ENCODE measurements around the gene MPP3. TPM values are rescaled to one million over a fixed set of nuclear protein-coding genes. Genes with fewer than 3 reads are reported as not detected.

MPP3 gene
- total and polyA plus RNA-seq, 10 of the 15 experiments (the other 5 are each of a cell fraction or from before 2014, with no cell fraction given): not detected

DNA sequence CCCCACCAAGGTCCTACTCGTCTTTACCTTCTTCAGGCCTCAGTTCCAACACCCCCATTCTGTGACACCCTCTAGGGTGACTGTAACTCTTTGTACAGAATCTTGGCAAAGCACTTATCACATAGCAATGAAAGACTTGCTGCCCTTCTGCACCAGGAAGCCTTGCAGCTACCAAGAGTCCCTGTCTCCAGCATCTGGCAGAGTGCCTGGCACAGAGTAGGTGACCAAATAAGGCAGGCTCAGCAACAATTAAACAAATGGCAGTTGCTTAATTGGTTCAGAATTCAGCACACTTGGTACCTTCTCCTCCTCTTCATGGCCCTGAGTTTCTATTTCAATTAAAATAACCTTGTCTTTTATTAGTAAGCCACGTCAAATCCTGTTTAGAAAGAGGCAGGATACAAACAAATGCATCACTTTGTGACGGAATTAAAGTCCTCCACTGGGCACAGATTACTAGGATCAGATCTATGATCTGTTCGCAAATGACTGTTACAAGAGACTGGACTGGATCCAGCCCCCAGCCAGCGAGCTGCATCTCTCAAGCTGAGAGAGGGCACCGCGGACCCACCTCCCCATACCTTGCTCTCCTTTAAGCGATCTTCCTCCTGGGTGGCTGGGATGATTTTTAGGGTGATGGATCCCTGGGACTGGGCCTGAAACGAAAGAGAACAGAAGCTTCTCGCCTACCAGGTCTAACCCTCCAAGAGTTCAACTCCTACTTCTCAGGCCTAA, 9.4 kb downstream of the MPP3 start (continued):
- TF ChIP-seq, protein P1, sequence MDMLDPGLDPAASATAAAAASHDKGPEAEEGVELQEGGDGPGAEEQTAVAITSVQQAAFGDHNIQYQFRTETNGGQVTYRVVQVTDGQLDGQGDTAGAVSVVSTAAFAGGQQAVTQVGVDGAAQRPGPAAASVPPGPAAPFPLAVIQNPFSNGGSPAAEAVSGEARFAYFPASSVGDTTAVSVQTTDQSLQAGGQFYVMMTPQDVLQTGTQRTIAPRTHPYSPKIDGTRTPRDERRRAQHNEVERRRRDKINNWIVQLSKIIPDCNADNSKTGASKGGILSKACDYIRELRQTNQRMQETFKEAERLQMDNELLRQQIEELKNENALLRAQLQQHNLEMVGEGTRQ (IDR thresholded peaks at IDR 0.05; ENCODE audit: borderline replicate concordance, low read depth, low read length): no peak
- TF ChIP-seq MEF2B (IDR thresholded peaks at IDR 0.05; ENCODE audit: partially characterized antibody, poor library complexity, severe bottlenecking): no peak

DNA sequence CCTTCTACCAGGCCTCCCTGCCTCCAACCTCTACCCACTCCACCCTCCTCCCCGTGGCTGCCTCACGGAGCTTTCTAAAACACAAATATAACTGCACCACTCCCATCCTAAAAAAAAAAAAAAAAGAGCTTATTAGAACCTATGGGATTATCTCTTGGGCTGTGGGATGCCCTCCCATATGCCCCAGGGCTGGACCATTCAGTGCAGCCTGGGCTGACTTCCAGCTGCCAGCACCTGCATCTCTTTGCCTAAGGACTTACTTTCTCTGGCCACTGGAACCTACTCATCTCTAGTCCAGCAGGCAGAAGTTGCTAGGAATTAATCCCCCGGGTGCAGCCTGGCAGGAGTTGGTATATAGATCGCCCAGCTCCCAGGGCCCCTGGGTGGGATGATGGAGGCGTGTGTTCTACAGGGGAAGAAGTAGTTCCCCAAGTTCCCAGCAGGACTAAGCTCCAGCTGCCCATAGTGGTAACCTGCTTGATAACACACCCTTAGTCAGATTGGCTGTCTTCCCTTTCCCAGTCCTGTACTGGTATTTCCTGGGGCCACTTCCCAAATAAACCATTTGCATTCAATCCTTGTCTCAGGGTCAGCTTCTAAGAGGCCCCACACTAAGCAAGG, 10.3 kb downstream of the MPP3 start:
- H3K9ac ChIP-seq (ENCODE audit: control insufficient read depth, insufficient read depth, low read length): no peak overlapping the region
- RAD21 ChIA-PET (ENCODE audit: unreplicated experiment): interaction anchor here (1.0 kb wide), 1 partner anchor 21 kb away, joined by 3 read pairs; no protein-coding TSS in a partner anchor
- no peak overlapping the region for H3K27ac ChIP-seq (ENCODE audit: control insufficient read depth, insufficient read depth)
- SMC1A ChIA-PET (ENCODE audit: uncharacterized antibody, unreplicated experiment): no interaction called here
- no peaks in the 10 kb centered on the region; a peak in 1 of 4 replicates for H3K27me3 ChIP-seq (replicated peaks in 1 of 2; ENCODE audit: control insufficient read depth in 2 of 2, insufficient read depth in 2 of 2, low read length in 1 of 2)
- no peak overlapping the region for H3K4me3 ChIP-seq
- no peak overlapping the region for H2AFZ ChIP-seq (ENCODE audit: control insufficient read depth, low read depth, low read length)
- WGBS (ENCODE audit: insufficient coverage, insufficient replicate concordance, low lambda C conversion rate, missing lambda C conversion rate): 13% methylated on average over 5 of the region's 5 CpGs
- no peaks in the 10 kb centered on the region for H3K36me3 ChIP-seq (ENCODE audit: control insufficient read depth in 2 of 2, insufficient read depth in 2 of 2, low read length in 1 of 2)
- intact Hi-C loops (cut with micrococcal nuclease; ENCODE audit: unreplicated experiment): no loop called here
- no peak for ATAC-seq
- in situ Hi-C loops (cut with MboI): no loop called here
- no TSS peak for BruUV-seq (replicated peaks)
- no peaks in the 10 kb centered on the region for H3K79me2 ChIP-seq (ENCODE audit: control insufficient read depth, insufficient read depth, low read length)
- H4K20me1 ChIP-seq (ENCODE audit: control insufficient read depth, insufficient read depth): no peaks in the 10 kb centered on the region
- no peaks in the 10 kb centered on the region for H3K4me1 ChIP-seq (ENCODE audit: control insufficient read depth, insufficient read depth, low read length)
- CTCF ChIA-PET: no interaction called here
- H3K4me2 ChIP-seq (ENCODE audit: control insufficient read depth, insufficient read depth): no peak overlapping the region
- H3K9me3 ChIP-seq (replicated peaks; ENCODE audit: control insufficient read depth, insufficient read depth, low read length): no peaks in the 10 kb centered on the region
- no peak for FAIRE-seq
- POLR2A ChIA-PET: no interaction called here
- no peak for DNase-seq (ENCODE audit: low read depth, low spot score)
- TF ChIP-seq, protein P2, sequence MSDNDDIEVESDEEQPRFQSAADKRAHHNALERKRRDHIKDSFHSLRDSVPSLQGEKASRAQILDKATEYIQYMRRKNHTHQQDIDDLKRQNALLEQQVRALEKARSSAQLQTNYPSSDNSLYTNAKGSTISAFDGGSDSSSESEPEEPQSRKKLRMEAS (IDR thresholded peaks at IDR 0.05; ENCODE audit: low read depth, low read length): no peak
- no peak for TF ChIP-seq TARDBP (IDR thresholded peaks at IDR 0.05; ENCODE audit: borderline replicate concordance)
- TF ChIP-seq, protein P3, sequence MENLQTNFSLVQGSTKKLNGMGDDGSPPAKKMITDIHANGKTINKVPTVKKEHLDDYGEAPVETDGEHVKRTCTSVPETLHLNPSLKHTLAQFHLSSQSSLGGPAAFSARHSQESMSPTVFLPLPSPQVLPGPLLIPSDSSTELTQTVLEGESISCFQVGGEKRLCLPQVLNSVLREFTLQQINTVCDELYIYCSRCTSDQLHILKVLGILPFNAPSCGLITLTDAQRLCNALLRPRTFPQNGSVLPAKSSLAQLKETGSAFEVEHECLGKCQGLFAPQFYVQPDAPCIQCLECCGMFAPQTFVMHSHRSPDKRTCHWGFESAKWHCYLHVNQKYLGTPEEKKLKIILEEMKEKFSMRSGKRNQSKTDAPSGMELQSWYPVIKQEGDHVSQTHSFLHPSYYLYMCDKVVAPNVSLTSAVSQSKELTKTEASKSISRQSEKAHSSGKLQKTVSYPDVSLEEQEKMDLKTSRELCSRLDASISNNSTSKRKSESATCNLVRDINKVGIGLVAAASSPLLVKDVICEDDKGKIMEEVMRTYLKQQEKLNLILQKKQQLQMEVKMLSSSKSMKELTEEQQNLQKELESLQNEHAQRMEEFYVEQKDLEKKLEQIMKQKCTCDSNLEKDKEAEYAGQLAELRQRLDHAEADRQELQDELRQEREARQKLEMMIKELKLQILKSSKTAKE (IDR thresholded peaks at IDR 0.05; ENCODE audit: low read depth, poor library complexity, severe bottlenecking): no peak
- TF ChIP-seq EGR1 (IDR thresholded peaks at IDR 0.05; ENCODE audit: borderline replicate concordance in 1 of 2, low read depth in 2 of 2, low read length in 2 of 2): no peak
- no peak for TF ChIP-seq NR2C1 (IDR thresholded peaks at IDR 0.05)
- TF ChIP-seq CHD1 (IDR thresholded peaks at IDR 0.05; ENCODE audit: low read depth, low read length): no peak
- TF ChIP-seq NFYB (IDR thresholded peaks at IDR 0.05; ENCODE audit: insufficient read depth, low read depth, low read length): no peak
- no peak for TF ChIP-seq BCL11A (IDR thresholded peaks at IDR 0.05; ENCODE audit: low read depth, low read length)
- TF ChIP-seq IRF4 (IDR thresholded peaks at IDR 0.05; ENCODE audit: low read depth, low read length): no peak
- no peak for TF ChIP-seq YBX1 (IDR thresholded peaks at IDR 0.05)
- TF ChIP-seq HCFC1 (IDR thresholded peaks at IDR 0.05; ENCODE audit: low read length): no peak
- TF ChIP-seq, protein P4, sequence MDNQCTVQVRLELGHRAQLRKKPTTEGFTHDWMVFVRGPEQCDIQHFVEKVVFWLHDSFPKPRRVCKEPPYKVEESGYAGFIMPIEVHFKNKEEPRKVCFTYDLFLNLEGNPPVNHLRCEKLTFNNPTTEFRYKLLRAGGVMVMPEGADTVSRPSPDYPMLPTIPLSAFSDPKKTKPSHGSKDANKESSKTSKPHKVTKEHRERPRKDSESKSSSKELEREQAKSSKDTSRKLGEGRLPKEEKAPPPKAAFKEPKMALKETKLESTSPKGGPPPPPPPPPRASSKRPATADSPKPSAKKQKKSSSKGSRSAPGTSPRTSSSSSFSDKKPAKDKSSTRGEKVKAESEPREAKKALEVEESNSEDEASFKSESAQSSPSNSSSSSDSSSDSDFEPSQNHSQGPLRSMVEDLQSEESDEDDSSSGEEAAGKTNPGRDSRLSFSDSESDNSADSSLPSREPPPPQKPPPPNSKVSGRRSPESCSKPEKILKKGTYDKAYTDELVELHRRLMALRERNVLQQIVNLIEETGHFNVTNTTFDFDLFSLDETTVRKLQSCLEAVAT (IDR thresholded peaks at IDR 0.05): no peak
- no peak for TF ChIP-seq SUZ12 (IDR thresholded peaks at IDR 0.05; ENCODE audit: unreplicated experiment)
- TF ChIP-seq NR2C2 (IDR thresholded peaks at IDR 0.05; ENCODE audit: borderline replicate concordance, control insufficient read depth, insufficient read length, low read depth): no peak
- no peak for TF ChIP-seq NR2F1 (conservative IDR thresholded peaks at IDR 0.05)
- no peak for TF ChIP-seq MYC (IDR thresholded peaks at IDR 0.05; ENCODE audit: insufficient read depth, insufficient read length, insufficient replicate concordance, low read length, severe bottlenecking)

Measured in GM12878 (cell line).